HFF-Myc (cell line): ENCODE data around the gene ATOSB.

ENCODE experiments used
- DNase-seq: peaks from one replicate; pipeline ENCODE4 v3.0.0-alpha.2; 2011; ENCODE audit warnings: low read depth; ENCODE audit errors: extremely low read depth
- H3K4me3 ChIP-seq: replicated peaks from 2 replicates; pipeline ENCODE4 v1.5.1; 2011; ENCODE audit warnings: low read depth, mild to moderate bottlenecking, control low read depth, low read length
- CTCF ChIP-seq: IDR thresholded peaks from 2 replicates; pipeline ENCODE4 v1.5.1; 2012; ENCODE audit warnings: mild to moderate bottlenecking, low read depth, low read length, control low read depth; ENCODE audit errors: missing control alignments

The ATOSB gene

GRCh38 chr9:35105571-35106342 is 9.9 kb downstream of the ATOSB start:
- H3K4me3 ChIP-seq: no peak overlapping the region
- no peak for DNase-seq
- TF ChIP-seq CTCF: no peak

GRCh38 chr9:35105126-35105525 is 10.5 kb downstream of the ATOSB start:
- H3K4me3 ChIP-seq: no peak overlapping the region
- no peak for DNase-seq
- TF ChIP-seq CTCF: no peak

- no peak overlapping the region for H3K4me3 ChIP-seq
- no peak for DNase-seq
- TF ChIP-seq CTCF: no peak
Observed at GRCh38 chr9:35104586-35104985, 11.1 kb downstream of the ATOSB start.

- no peak for TF ChIP-seq CTCF
- peak overlapping the region; percentile 79 for H3K4me3 ChIP-seq
- DNase-seq: no peak
Observed at GRCh38 chr9:35103660-35104191, 11.9 kb downstream of the ATOSB start.

GRCh38 chr9:35102769-35103659 is 12.6 kb downstream of the ATOSB start, which contains the start of gene STOML2:
STOML2 (minus strand) TSS chr9:35103131; CDS start chr9:35103094, 37 bp downstream.
- H3K4me3 ChIP-seq: peak within 1 kb of the TSS; percentile 79
- no peak for TF ChIP-seq CTCF
- DNase-seq: peak; percentile 92

- TF ChIP-seq CTCF: no peak
- no peak for DNase-seq
- H3K4me3 ChIP-seq: peak overlapping the region; percentile 79
Observed at GRCh38 chr9:35102465-35102768, 13.2 kb downstream of the ATOSB start.
